Subcutaneous abdominal adipose tissue (tissue), 5 donors: ENCODE data around the gene GPR65.

ENCODE experiments used
- H3K27ac ChIP-seq: one replicate; pipeline ENCODE4 v1.7.0; 2013; ENCODE audit warnings: low read depth, mild to moderate bottlenecking, inconsistent platforms, low read length, moderate library complexity
- H3K27me3 ChIP-seq, 5 donors: one replicate each; pipeline ENCODE4 v1.7.0; 2013; ENCODE audit warnings: low read length in 5 of 5, inconsistent platforms in 1 of 5; ENCODE audit not compliant: control insufficient read depth in 5 of 5, insufficient read depth in 4 of 5
- H3K36me3 ChIP-seq, 5 donors: one replicate each; pipeline ENCODE4 v1.7.0; 2013; ENCODE audit warnings: low read length in 5 of 5; ENCODE audit not compliant: control insufficient read depth in 5 of 5, insufficient read depth in 5 of 5
- H3K4me1 ChIP-seq, 5 donors: one replicate each; pipeline ENCODE4 v1.7.0; 2013; ENCODE audit warnings: low read length in 5 of 5, mild to moderate bottlenecking in 3 of 5, moderate library complexity in 1 of 5; ENCODE audit not compliant: control insufficient read depth in 5 of 5, insufficient read depth in 5 of 5
- H3K4me3 ChIP-seq, 5 donors: one replicate each; pipeline ENCODE4 v1.7.0; 2013; ENCODE audit warnings: low read length in 5 of 5, low read depth in 1 of 5
- H3K9ac ChIP-seq, 5 donors: one replicate each; pipeline ENCODE4 v1.7.0; 2013; ENCODE audit warnings: low read length in 5 of 5, mild to moderate bottlenecking in 4 of 5, moderate library complexity in 3 of 5
- H3K9me3 ChIP-seq, 5 donors: one replicate each; pipeline ENCODE4 v1.7.0; 2013; ENCODE audit warnings: low read length in 5 of 5; ENCODE audit not compliant: control insufficient read depth in 5 of 5
- donor health status: healthy.
- donor health status: healthy.
- donor health status: healthy.
- donor health status: healthy.
- donor health status: healthy.

GPR65 gene

GRCh38 chr14:88002421-88003075, 2.4 kb upstream of the GPR65 start:
- Histone ChIP-seq H3K27me3 (no peaks in the 10 kb centered on the region), H3K4me1 (peaks cover 0 to 3% (median 0%) of the 10 kb centered on the region in 5 donors), H3K9me3 (no peaks in the 10 kb centered on the region), H3K9ac (no peak overlapping the region), H3K4me3 (no peak overlapping the region), H3K27ac (no peak overlapping the region), H3K36me3 (no peaks in the 10 kb centered on the region)

GRCh38 chr14:88003425-88003824, 1.5 kb upstream of the GPR65 start:
- no peaks in the 10 kb centered on the region for H3K9me3 ChIP-seq
- H3K4me1 ChIP-seq, result peaks cover 0 to 3% (median 0%) of the 10 kb centered on the region in 5 donors
- H3K9ac ChIP-seq, result no peak overlapping the region
- H3K27ac ChIP-seq, result no peak overlapping the region
- H3K36me3 ChIP-seq, result no peaks in the 10 kb centered on the region
- no peaks in the 10 kb centered on the region for H3K27me3 ChIP-seq
- H3K4me3 ChIP-seq, result no peak overlapping the region

DNA sequence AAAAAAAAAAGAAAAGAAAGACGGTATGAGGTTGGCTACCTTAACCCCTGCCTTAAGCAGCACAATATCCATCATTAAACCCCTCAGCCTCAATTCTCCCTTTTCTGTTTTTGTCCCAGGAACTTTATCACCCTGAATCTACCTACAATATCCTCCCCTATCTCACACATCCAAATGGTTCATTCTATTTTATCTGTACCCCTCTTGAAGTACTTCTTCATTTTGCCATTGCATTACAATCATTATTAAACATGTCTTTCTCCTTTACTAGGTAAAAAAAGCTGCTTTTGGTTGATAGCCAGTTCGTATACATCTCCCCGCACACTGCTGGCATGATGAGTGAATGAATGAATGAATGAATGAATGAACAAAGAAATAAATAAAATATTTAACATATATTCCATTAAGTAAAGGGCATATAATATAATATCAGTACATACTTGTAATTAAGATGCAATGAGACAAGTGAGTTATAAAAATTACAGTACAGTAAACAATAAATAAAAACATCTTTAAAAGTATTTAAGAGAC, 364 bp upstream of the GPR65 start:
- Histone ChIP-seq H3K4me3 (peak overlapping the region in 1 of 5 donors; percentile 51), H3K9ac (no peak overlapping the region), H3K27me3 (no peaks in the 10 kb centered on the region), H3K36me3 (no peaks in the 10 kb centered on the region), H3K27ac (no peak overlapping the region), H3K4me1 (peaks cover 0 to 3% (median 0%) of the 10 kb centered on the region in 5 donors), H3K9me3 (no peaks in the 10 kb centered on the region)

- Histone ChIP-seq H3K27ac (no peak overlapping the region), H3K4me1 (peaks cover 0 to 3% (median 0%) of the 10 kb centered on the region in 5 donors), H3K9ac (peak overlapping the region in 1 of 5 donors; percentile 7), H3K9me3 (no peaks in the 10 kb centered on the region), H3K36me3 (no peaks in the 10 kb centered on the region), H3K4me3 (peak overlapping the region in 3 of 5 donors; percentile 8 to 51 (median 13)), H3K27me3 (no peaks in the 10 kb centered on the region)
Measured at GRCh38 chr14:88005978-88006851, 1.3 kb downstream of the GPR65 start.

- Histone ChIP-seq H3K4me1 (peaks cover 0 to 3% (median 0%) of the 10 kb centered on the region in 5 donors), H3K27ac (no peak overlapping the region), H3K4me3 (no peak overlapping the region)
Measured at GRCh38 chr14:88007608-88008007, 2.7 kb downstream of the GPR65 start.

DNA sequence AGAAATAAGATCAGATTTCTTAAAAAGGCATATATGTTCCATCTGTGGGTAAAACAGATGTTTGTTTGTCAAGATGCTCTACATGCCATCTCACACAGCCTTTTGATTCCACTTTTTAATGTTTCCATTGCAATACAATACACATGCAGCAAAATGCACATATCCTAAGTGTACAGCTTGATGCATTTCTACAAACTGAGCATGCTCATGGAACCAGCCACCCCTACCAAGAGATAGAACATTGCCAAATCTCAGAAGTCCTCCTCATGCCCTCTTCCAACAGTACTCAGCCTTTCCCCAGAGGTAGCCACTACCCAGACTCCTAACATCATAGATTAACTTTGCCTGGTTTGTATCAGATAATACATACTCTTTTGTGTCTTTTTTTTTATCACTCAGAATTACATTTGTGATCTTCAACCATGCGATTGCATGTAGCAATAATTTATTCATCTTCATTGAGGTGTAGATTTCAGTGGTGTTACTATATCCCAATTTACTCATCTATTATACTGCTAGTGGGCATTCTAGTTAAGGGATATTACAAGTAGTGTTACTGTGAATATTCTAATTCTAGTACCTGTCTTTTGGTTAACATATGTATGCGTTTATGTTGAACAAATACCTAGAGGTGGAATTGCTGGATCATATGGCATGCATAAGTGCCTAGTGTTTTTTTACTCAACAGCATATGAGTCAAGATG, 3.3 kb downstream of the GPR65 start:
- Histone ChIP-seq H3K27ac (no peak overlapping the region), H3K4me3 (no peak overlapping the region), H3K27me3 (no peaks in the 10 kb centered on the region), H3K4me1 (peaks cover 0 to 3% (median 0%) of the 10 kb centered on the region in 5 donors), H3K36me3 (no peaks in the 10 kb centered on the region), H3K9me3 (no peaks in the 10 kb centered on the region), H3K9ac (no peak overlapping the region)

More at GRCh38 chr14:88007608-88008007, 2.7 kb downstream of the GPR65 start:
- Histone ChIP-seq H3K9me3 (no peaks in the 10 kb centered on the region), H3K36me3 (no peaks in the 10 kb centered on the region), H3K9ac (no peak overlapping the region), H3K27me3 (no peaks in the 10 kb centered on the region)

DNA sequence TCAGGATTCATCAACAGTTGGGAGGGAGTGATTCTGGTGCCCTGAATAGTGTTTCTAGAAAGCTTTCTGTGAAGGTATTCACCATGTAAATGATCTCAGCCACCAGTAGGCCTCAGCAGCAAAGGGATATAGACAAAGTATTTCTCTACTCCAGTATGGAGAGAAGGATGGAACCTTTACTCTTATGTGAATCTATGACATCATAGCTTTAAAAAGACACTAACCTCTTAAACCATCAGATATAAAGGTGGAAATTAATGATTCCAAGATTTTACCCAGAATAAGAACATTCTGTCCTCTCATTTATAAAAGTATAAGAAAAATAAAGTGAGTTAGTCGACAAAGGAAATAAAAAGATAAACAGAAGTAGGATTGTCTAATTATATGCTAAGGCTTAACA, 4.6 kb downstream of the GPR65 start:
- Histone ChIP-seq H3K36me3 (no peaks in the 10 kb centered on the region), H3K4me3 (no peak overlapping the region), H3K9ac (peak overlapping the region in 1 of 5 donors; percentile 20), H3K4me1 (peaks cover 0 to 3% (median 0%) of the 10 kb centered on the region in 5 donors), H3K27ac (no peak overlapping the region), H3K9me3 (no peaks in the 10 kb centered on the region), H3K27me3 (no peaks in the 10 kb centered on the region)

DNA sequence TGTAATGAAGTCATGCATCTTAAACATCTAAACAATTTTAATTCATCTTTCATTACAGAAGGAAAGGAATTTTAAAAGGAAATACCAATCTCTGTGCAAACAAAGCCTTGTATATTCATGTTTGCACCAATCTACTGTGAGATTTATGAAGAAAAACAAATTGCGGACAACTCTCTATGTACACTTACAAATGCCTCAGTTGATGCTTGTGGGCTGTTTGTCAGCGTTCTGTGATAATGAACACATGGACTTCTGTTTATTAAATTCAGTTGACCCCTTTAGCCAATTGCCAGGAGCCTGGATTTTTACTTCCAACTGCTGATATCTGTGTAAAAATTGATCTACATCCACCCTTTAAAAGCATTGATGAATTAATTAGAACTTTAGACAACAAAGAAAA, 5.4 kb downstream of the GPR65 start:
- H3K27ac ChIP-seq, result no peak overlapping the region
- no peaks in the 10 kb centered on the region for H3K9me3 ChIP-seq
- no peak overlapping the region for H3K4me3 ChIP-seq
- no peaks in the 10 kb centered on the region for H3K27me3 ChIP-seq
- H3K9ac ChIP-seq, result no peak overlapping the region
- H3K4me1 ChIP-seq, result peaks cover 0 to 3% (median 0%) of the 10 kb centered on the region in 5 donors
- H3K36me3 ChIP-seq, result no peaks in the 10 kb centered on the region

- Histone ChIP-seq H3K36me3 (no peaks in the 10 kb centered on the region), H3K9me3 (no peaks in the 10 kb centered on the region), H3K27ac (no peak overlapping the region), H3K4me1 (peaks cover 0 to 3% (median 0%) of the 10 kb centered on the region in 5 donors), H3K9ac (no peak overlapping the region), H3K27me3 (no peaks in the 10 kb centered on the region), H3K4me3 (no peak overlapping the region)
Measured at GRCh38 chr14:88012495-88012894, 7.6 kb downstream of the GPR65 start.
